Endothelial cell of umbilical vein (primary cell): ENCODE data around the gene DNAJB8. TPM values are rescaled to one million over a fixed set of nuclear protein-coding genes. Genes with fewer than 3 reads are reported as not detected.

Experiments used
- BruUV-seq: library from RNA; stranded (reverse); fragments of 400-500 nt; replicated peaks from 2 replicates; lab custom pipeline; 2021; lab: Mats Ljungman, UMichigan
- CTCF ChIA-PET: fragments of 300-600, 350-600 bp; sonication (Branson Sonifier 250); formaldehyde crosslinking; loops from one replicate; lab custom pipeline; 2021; ENCODE audit warnings: antibody characterized with exemption, inconsistent platforms; lab: Charles Lee
- POLR2A ChIA-PET: fragments of 300-600, 350-600 bp; sonication (Branson Sonifier 250); formaldehyde crosslinking; loops from one replicate; lab custom pipeline; 2021; ENCODE audit warnings: antibody characterized with exemption, inconsistent platforms; lab: Charles Lee
- DNase-seq: peaks from one replicate; pipeline ENCODE4 v3.0.0-alpha.2; 2011; ENCODE audit warnings: low read depth, low spot score
- FAIRE-seq: peaks from 2 replicates; lab custom pipeline; 2011; peaks lifted over from hg19 to GRCh38; lab: Jason Lieb, UNC
- H2AFZ ChIP-seq: 2 replicates; pipeline ENCODE4 v1.6.0; 2012; ENCODE audit warnings: low read depth, low read length, control low read depth, inconsistent platforms
- H3K27ac ChIP-seq: 2 replicates; pipeline ENCODE4 v1.5.1; 2011; ENCODE audit warnings: low read depth, mild to moderate bottlenecking, control low read depth, low read length, moderate library complexity; ENCODE audit not compliant: insufficient read depth
- H3K27me3 ChIP-seq, 2 experiments: 2 replicates each; pipeline versions ENCODE4 v1.6.0 to v1.6.1; 2011; ENCODE audit warnings: low read length in 2 of 2, mixed read lengths in 1 of 2; ENCODE audit not compliant: control insufficient read depth in 2 of 2, insufficient read depth in 2 of 2
- H3K36me3 ChIP-seq, 2 experiments: 2 replicates in 1 of 2; 3 replicates in 1 of 2; pipeline ENCODE4 v1.5.1; 2011; ENCODE audit warnings: low read length in 2 of 2, mild to moderate bottlenecking in 1 of 2, moderate library complexity in 1 of 2; ENCODE audit not compliant: control insufficient read depth in 2 of 2, insufficient read depth in 2 of 2; ENCODE audit errors: extremely low read depth in 1 of 2
- H3K4me1 ChIP-seq: 3 replicates; pipeline ENCODE4 v1.5.1; 2011; ENCODE audit warnings: mild to moderate bottlenecking, low read length; ENCODE audit not compliant: control insufficient read depth, insufficient read depth; ENCODE audit errors: extremely low read depth
- H3K4me2 ChIP-seq: 2 replicates; pipeline ENCODE4 v1.6.1; 2011; ENCODE audit warnings: low read length, control low read depth, mixed read lengths; ENCODE audit not compliant: insufficient read depth
- H3K4me3 ChIP-seq, 3 experiments: fragments of 200-600 bp in 1 of 3; sonication (generic), shearing (Covaris generic) in 1 of 3; replicated peaks in 1 of 3; 2 replicates each; pipeline ENCODE4 v1.5.1; 2011 to 2016; ENCODE audit warnings: control low read depth in 3 of 3, low read length in 3 of 3, mild to moderate bottlenecking in 2 of 3, inconsistent platforms in 1 of 3, low read depth in 1 of 3, moderate library complexity in 1 of 3; ENCODE audit not compliant: insufficient read depth in 1 of 3
- H3K79me2 ChIP-seq: 2 replicates; pipeline ENCODE4 v1.6.0; 2012; ENCODE audit warnings: low read length, inconsistent platforms; ENCODE audit not compliant: control insufficient read depth, insufficient read depth
- H3K9ac ChIP-seq: replicated peaks from 2 replicates; pipeline ENCODE3; 2011; ENCODE audit warnings: low read length, control low read depth; ENCODE audit not compliant: insufficient read depth; ENCODE audit errors: extremely low read depth
- H3K9me1 ChIP-seq: replicated peaks from 3 replicates; pipeline ENCODE4 v1.6.0; 2011; ENCODE audit warnings: mild to moderate bottlenecking, low read length; ENCODE audit not compliant: control insufficient read depth, insufficient read depth; ENCODE audit errors: extremely low read depth
- H3K9me3 ChIP-seq: replicated peaks from 2 replicates; pipeline ENCODE4 v1.5.1; 2012; ENCODE audit warnings: low read length, inconsistent platforms; ENCODE audit not compliant: control insufficient read depth, insufficient read depth
- H4K20me1 ChIP-seq: replicated peaks from 2 replicates; pipeline ENCODE3; 2011; ENCODE audit warnings: mild to moderate bottlenecking, low read length; ENCODE audit not compliant: control insufficient read depth, insufficient read depth; ENCODE audit errors: extremely low read depth
- EZH2 ChIP-seq: IDR thresholded peaks from 2 replicates; pipeline ENCODE4 v1.6.1; 2012; ENCODE audit warnings: borderline replicate concordance, low read depth, mild to moderate bottlenecking, moderate library complexity, low read length, inconsistent platforms; ENCODE audit not compliant: severe bottlenecking
- FOS ChIP-seq: IDR thresholded peaks from 2 replicates; pipeline ENCODE4 v1.6.1; 2011; ENCODE audit warnings: mild to moderate bottlenecking, low read length, moderate library complexity, borderline replicate concordance; ENCODE audit not compliant: insufficient read depth
- GATA2 ChIP-seq: IDR thresholded peaks from 2 replicates; pipeline ENCODE4 v1.7.0; 2011; ENCODE audit warnings: low read depth, mild to moderate bottlenecking, moderate library complexity, mixed read lengths, low read length; ENCODE audit not compliant: insufficient read length, insufficient read depth
- JUN ChIP-seq: IDR thresholded peaks from 2 replicates; pipeline ENCODE4 v1.6.1; 2011; ENCODE audit warnings: borderline replicate concordance, low read depth; ENCODE audit not compliant: insufficient read length, insufficient read depth
- MYC ChIP-seq: IDR thresholded peaks from one replicate; pipeline ENCODE4 v1.6.1; 2011; ENCODE audit warnings: mild to moderate bottlenecking, low read depth, low read length
- POLR2A ChIP-seq: IDR thresholded peaks from 2 replicates; pipeline ENCODE4 v1.6.1; 2012; ENCODE audit warnings: low read depth, mild to moderate bottlenecking, control low read depth, low read length
- POLR2AphosphoS5 ChIP-seq: IDR thresholded peaks from 2 replicates; pipeline ENCODE4 v1.6.1; 2012; ENCODE audit warnings: low read depth, mild to moderate bottlenecking, control low read depth, low read length, moderate library complexity; ENCODE audit not compliant: insufficient read depth
- dilution Hi-C: fragments of 300-500 bp; cut with MboI; formaldehyde crosslinking; loops from one replicate; pipeline ENCODE4 v1.15.0; 2019; ENCODE audit warnings: low sequenced_read_pairs; ENCODE audit not compliant: extremely low pct_ligation_motif_present
- intact Hi-C: fragments of 100-400 bp; cut with micrococcal nuclease; formaldehyde crosslinking; loops from one replicate; pipeline ENCODE4 v1.10.0; 2022
- polyA plus RNA-seq, 4 experiments: library from polyadenylated mRNA; depleted of rRNA in 3 of 4; stranded (reverse) in 3 of 4; unstranded in 1 of 4; fragments of >200 nt; gene quantifications; 2 replicates each; pipeline versions ENCODE4 v1.2.1 to v1.2.3, GENCODE V29; 2011 to 2012; ENCODE audit warnings: missing spikeins in 1 of 4
- total RNA-seq: library from RNA; stranded (reverse); gene quantifications from 2 replicates; pipeline ENCODE4 v1.2.3, GENCODE V29; 2021
- TF ChIP-seq, protein P1 (sequence below), 2 donors: IDR thresholded peaks; 1 replicate in 1 of 2; 2 replicates in 1 of 2; pipeline ENCODE4 v1.5.1; 2011; ENCODE audit warnings: low read length in 2 of 2, mild to moderate bottlenecking in 2 of 2, moderate library complexity in 2 of 2, control low read depth in 1 of 2, inconsistent platforms in 1 of 2, low read depth in 1 of 2; ENCODE audit not compliant: insufficient read depth in 1 of 2; ENCODE audit errors: extremely low read depth in 1 of 2
- TF ChIP-seq, protein P2 (sequence below): IDR thresholded peaks from 2 replicates; pipeline ENCODE4 v1.6.1; 2011; ENCODE audit not compliant: insufficient read depth, insufficient read length

The DNAJB8 gene
- total and polyA plus RNA-seq, 2 donors (not counting 3 experiments of a cell fraction or from before 2014, with no cell fraction given), result not detected

DNA sequence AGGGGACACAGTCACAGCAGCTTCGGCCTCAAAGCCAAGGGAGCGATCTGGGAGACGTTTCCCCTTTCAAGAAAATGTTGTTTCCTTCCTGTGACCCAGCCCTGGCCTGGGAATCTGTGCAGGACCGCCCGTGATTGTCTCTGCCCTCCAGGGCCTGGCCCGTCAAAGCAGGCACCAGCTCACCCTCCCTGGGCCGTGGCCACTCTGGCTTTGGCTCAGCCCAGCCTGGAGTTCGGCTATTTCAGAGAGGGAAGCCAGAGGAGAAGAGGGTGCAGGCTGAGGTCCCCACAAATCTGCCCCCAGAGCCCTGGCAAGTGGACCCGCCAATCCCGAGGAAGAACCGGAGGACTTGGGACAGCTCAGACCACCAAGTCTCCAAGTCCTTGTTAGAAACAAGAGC is 13.6 kb upstream of the DNAJB8 start:
- H2AFZ ChIP-seq, result no peak overlapping the region
- CTCF ChIA-PET, result interaction anchor here (4.6 to 6.2 kb wide), 2 partner anchors 17 to 54 kb away, joined by 42 to 48 read pairs; no protein-coding TSS in a partner anchor
- peaks cover 48% of the 10 kb centered on the region for H3K79me2 ChIP-seq
- FAIRE-seq, result peak; percentile 76
- no TSS peak for BruUV-seq
- H3K27ac ChIP-seq, result no peak overlapping the region
- TF ChIP-seq MYC (no peak), EZH2 (no peak), POLR2A (no peak), FOS (no peak), GATA2 (no peak), POLR2AphosphoS5 (no peak), JUN (no peak)
- TF ChIP-seq, protein P1, sequence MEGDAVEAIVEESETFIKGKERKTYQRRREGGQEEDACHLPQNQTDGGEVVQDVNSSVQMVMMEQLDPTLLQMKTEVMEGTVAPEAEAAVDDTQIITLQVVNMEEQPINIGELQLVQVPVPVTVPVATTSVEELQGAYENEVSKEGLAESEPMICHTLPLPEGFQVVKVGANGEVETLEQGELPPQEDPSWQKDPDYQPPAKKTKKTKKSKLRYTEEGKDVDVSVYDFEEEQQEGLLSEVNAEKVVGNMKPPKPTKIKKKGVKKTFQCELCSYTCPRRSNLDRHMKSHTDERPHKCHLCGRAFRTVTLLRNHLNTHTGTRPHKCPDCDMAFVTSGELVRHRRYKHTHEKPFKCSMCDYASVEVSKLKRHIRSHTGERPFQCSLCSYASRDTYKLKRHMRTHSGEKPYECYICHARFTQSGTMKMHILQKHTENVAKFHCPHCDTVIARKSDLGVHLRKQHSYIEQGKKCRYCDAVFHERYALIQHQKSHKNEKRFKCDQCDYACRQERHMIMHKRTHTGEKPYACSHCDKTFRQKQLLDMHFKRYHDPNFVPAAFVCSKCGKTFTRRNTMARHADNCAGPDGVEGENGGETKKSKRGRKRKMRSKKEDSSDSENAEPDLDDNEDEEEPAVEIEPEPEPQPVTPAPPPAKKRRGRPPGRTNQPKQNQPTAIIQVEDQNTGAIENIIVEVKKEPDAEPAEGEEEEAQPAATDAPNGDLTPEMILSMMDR (IDR thresholded peaks at IDR 0.05; ENCODE audit: extremely low read depth in 1 of 2, insufficient read depth in 1 of 2, low read depth in 1 of 2, low read length in 2 of 2), result no peak
- TF ChIP-seq, protein P2, sequence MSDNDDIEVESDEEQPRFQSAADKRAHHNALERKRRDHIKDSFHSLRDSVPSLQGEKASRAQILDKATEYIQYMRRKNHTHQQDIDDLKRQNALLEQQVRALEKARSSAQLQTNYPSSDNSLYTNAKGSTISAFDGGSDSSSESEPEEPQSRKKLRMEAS, result no peak
- no peak overlapping the region for H3K4me3 ChIP-seq
- no peaks in the 10 kb centered on the region for H3K9me1 ChIP-seq
- H3K9me3 ChIP-seq, result no peaks in the 10 kb centered on the region
- intact Hi-C loops (loop anchor here (5.0 kb wide), 3 partner anchors 253 to 403 kb away; no protein-coding TSS in a partner anchor), dilution Hi-C loops (no loop called here)
- H4K20me1 ChIP-seq, result no peaks in the 10 kb centered on the region
- POLR2A ChIA-PET, result no interaction called here
- H3K4me2 ChIP-seq, result no peak overlapping the region
- peaks cover 48% of the 10 kb centered on the region for H3K4me1 ChIP-seq
- H3K9ac ChIP-seq, result no peak overlapping the region
- DNase-seq, result peak; percentile 31
- peaks cover 7 to 21% of the 10 kb centered on the region in 2 experiments for H3K36me3 ChIP-seq
- no peaks in the 10 kb centered on the region for H3K27me3 ChIP-seq
